ENCODE measurements around the gene GALNT17.

DNA sequence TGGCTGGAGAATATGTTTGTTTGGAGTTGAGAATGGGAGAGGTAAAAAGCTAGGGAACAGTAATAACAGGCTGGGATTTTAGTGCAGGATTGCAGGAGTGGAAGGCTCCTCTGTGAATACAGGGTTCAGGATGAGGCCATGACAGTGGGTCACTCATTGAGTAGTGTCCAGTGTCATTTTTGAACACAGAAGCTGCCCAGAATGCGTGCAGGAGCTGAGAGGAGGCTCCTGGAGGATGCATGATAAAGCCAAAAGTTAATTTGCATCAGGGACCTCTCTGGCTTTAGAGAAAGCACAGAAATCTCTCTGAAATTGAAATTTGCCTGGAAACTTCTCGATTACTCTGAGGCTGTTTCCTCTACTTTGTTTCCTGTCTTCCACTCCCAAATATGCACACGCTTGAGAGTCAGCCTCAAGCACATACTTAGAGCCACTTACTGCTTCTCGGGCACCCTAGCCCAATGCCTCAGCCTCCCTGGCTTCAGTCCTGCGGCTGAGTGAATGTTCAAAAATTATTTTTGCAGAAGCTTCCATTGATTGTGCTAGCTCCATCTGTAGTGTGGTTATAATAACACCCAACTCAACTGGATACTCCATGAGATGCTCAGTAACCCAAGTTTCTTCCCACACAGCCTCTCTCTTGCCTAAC is 1.8 kb upstream of the GALNT17 start:
- no peak for TF ChIP-seq EZH2 (IDR thresholded peaks at IDR 0.05; ENCODE audit: low read length, unreplicated experiment)
- no peak for TF ChIP-seq CTCF (conservative IDR thresholded peaks at IDR 0.05; ENCODE audit: low read depth, low read length)
